Measurements from ENCODE around the gene PCCA.

- no peak for TF ChIP-seq CTCF (IDR thresholded peaks at IDR 0.05)
- no peak for TF ChIP-seq POLR2A (IDR thresholded peaks at IDR 0.05)
- no peak for TF ChIP-seq POLR2AphosphoS5 (IDR thresholded peaks at IDR 0.05)
Observed at GRCh38 chr13:100536643-100537180, 447.8 kb downstream of the PCCA start.

All from breast epithelium (tissue), 3 donors.